Glomerular visceral epithelial cell (primary cell): ENCODE data around the gene NCF2.

Experiments
- DNase-seq: peaks from one replicate; pipeline ENCODE4 v3.0.0-alpha.2; 2016; ENCODE audit errors: extremely low spot score

NCF2 gene

DNA sequence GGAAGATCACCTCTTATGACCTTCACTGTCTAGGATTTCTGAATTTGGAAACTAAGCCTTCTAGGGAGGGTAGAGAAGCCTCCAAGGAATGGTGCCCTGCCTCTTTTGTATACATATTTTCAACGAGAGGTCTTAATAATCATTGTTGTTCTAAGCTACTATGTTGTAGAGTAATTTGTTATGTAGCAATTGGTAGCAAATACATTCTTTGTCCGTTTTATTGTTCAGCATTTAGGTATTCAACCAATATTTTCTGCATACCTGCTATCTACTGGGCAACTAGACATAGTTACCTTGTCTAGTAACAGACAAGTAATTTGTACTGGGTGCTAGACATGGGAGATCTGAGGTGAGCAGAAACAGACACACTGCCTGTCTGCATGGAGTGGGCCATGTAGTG, 20.8 kb upstream of the NCF2 start:
- DNase-seq: no peak

DNA sequence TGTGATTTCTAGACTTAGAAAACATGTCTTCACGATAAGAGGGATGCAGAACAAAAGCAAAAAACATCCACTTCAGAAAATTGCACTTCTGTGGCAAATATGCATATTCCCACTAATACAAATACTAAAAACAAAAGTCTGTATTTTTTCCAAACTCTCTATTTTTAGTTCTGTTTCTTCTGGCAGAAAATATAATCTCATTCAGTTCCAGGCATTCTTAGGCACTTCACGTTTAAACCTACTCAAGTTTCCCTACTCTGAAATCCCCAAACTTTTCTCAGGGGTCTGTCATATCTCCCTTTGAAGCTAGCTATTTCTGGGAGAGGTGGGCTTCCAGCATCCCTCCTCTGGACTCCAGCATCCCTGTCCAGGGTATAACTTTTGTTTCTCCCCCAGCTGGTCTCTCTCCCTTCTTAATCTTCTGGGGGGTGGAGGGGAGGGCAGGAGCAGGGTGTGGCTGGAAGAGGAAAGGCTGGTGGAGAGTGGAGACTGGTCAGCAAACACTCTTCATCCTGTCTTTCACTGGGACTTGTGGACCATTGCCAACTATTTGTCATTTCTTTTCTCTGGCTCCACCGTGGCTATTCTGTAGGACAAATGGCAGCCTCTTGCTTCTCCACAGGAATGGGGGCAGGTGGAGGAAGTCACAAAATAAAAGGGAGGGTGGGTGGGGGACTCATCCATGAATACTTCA, 19.6 kb upstream of the NCF2 start:
- peak; percentile 17 for DNase-seq

DNA sequence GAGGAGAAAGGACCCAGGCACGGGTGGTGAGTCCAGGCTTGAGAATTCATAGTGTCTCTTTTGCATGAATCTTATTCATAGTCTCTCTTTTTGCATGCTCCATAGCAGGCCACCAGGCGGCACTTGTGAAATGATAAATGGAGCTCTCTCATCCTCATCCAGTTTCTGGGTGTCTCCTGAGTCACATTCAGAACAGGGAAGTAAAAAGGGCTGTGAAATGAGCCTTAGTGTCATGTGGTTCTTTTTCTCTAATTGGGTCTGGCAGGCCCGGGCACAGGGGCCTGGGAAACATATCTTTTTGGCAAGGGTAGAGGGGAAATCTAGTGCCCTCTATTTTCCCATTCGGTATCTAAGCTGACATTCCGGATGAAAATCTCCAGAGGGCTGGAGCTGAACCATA, 19.1 kb upstream of the NCF2 start:
- DNase-seq: peak; percentile 51

DNA sequence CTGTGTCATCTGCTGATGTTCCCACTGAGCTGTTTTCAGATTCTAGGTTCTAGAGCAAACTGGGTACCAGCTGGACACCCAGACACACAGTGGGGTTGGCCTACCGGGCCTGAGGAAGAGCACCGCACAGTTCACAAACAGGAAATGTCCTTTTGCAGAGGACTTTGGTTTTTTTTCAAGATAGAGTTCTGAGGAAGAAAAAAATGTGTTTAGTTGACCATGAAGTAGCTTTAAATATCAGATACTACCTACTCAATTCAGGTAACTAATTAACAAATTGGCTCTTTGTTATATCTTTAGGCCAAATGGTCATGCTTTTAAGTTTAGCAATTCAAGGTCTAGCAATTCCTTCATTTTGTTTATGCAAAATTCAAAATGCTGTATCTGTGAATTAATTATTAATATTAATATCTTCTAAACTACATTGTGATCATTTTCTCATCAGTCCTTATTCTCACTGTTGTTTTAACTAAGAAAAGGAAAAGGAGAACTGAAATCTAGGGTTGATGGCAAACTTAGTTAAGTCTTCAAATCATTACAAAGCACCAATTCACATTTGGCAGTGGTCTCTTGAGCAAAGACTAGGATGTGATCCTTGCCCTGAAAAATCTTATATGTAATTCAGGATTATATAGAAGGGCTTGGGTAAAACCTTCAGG, 17.2 kb upstream of the NCF2 start:
- DNase-seq: no peak

DNA sequence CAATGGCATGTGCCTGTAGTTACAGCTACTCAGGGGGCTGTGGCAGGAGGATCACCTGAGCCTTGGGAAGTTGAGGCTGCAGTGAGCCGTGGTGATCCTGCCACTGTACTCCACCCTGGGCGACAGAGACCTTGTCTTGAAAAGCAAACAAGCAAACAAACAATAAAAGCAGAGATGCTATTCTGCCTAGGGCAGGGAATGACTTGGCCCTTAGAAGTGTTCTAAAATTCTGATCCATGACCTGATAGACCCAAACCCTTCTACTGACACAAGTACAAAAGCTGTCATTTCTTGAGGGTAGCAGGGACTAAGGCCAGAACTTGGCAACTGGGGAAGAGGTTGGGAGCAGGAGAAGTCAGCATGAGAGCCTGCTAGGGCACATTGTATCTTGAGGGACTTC, 15.6 kb upstream of the NCF2 start:
- DNase-seq: no peak

DNA sequence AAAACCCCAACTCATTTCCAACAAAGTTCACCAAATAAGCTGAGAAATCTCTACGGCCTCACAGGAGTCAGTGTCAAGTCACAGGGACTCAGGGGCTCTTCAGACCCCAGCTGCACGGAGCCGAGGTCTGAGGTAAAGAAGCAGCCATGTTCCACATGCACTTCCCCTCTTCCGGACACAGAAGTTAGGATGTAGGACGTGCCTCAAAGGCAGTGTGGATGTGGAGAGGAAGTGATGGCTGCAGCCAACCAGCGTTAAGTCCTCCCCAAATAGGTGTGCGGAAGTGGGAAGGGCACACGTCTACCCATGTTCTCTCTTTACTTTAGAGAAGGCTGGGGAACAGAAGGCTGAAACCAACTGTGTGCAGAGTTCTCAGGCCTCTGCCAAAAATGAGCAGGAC, 14.6 kb upstream of the NCF2 start:
- no peak for DNase-seq

DNA sequence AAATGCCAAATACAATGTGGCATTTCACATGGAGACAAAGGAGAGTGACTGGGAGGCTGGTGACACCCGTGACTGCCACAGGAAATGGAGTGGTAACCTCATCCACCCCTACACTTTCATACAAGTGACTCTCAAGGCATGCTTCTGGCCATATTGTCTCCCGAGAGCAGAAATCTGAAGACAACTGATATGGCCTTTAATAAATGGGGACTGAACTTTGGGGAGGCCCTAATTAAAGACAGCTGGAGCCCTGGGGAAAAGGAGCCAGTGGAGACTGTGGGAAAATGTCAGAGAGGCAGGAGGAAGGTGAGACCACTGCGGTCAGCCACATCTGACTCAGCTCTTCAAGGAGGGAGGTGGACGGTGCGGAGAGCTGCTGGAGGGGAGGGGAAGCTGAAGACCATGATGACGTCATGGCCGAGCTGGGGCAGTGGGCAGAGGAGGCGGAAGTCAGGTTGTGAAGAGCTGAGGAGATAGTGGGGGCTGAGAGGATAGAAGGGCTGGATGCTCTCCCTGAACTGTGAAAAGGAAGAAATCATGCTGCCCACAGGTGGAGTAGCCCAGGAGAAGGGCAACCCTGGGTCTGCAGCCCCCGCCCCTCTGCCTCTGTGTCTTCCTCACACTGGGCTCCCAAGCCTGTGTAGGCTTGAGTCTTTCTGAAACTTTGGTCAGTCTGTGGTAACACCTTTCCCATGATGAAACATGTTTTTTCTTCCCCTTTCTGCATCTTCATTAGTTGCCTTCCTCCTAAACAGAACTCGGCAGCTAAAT, 14.0 kb upstream of the NCF2 start:
- DNase-seq: peak; percentile 93

DNA sequence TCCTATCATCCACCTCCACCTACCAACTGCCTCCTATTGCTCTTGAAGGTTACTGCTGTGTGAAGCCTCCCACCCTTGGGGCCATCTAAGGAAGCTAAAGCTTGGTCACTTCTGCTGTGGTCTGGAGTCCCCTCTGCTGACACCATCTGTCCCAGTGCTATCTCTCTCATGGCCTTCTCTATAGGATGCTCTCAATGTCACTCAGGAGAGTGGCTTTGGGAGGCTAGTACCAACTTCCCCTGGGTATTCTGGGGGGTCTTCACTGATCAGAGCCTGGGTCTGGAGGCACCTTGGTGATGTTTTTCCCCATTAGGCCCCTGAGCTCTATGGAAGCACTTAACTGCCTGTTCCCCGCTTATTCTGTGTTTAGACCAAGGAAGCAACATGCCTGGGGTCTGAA, 12.3 kb upstream of the NCF2 start:
- no peak for DNase-seq

DNA sequence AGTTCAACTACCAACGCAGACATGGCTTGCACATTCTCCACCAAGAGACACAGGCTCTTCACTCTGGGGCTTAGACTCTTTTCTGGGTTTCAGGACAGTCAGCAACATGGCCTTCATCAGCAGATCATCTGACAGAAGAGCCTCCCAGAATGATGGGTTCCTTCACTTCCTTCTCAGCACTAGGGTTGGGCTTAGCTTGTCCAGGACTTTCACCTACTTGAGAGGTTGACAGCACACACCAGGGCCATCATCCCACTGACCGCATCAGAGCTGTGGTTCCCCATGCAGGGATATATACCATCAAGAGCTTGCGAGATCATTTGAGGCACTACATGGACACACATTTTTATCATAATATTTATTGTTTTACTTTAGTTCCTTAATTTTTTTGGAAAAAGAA, 10.4 kb upstream of the NCF2 start:
- DNase-seq: no peak

DNA sequence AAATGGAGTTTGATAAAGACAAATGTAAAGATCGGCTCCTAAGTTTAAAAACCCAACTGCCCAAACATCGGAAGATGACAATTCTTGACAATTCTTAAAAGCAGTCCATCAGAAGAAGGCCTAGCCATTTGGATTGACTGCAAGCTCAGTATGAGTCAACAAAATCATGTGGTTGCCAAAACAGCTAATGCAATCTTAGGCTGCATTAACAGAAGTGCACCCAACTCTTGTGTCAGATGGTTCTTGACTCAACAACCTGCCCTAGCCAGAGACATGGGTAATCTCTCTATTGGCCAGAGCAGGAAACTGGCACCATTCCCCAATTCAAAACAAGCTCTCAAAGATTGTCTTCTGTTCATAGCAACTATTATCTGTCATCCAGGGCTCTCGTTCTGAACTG, 9.9 kb upstream of the NCF2 start:
- DNase-seq: peak; percentile 14

DNA sequence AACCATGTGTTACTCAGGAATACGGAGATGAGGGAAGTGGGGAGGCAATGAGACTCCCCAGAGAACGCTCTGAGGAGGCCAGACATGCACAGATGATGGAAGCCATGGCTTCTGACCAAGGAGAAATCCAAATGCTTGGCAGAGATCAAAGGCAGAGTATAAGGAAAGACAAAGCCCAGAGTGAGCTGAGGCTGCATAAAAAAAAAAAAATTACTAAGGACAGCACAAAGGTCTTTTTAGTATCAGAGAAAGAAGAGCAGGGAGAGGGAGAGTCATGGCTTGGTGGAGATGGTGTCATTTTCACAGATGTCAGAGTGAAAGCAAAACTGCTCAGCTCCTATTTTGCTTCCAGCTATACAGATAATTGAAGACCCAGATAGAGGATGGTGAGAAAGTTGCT, 8.1 kb upstream of the NCF2 start:
- DNase-seq: no peak

DNA sequence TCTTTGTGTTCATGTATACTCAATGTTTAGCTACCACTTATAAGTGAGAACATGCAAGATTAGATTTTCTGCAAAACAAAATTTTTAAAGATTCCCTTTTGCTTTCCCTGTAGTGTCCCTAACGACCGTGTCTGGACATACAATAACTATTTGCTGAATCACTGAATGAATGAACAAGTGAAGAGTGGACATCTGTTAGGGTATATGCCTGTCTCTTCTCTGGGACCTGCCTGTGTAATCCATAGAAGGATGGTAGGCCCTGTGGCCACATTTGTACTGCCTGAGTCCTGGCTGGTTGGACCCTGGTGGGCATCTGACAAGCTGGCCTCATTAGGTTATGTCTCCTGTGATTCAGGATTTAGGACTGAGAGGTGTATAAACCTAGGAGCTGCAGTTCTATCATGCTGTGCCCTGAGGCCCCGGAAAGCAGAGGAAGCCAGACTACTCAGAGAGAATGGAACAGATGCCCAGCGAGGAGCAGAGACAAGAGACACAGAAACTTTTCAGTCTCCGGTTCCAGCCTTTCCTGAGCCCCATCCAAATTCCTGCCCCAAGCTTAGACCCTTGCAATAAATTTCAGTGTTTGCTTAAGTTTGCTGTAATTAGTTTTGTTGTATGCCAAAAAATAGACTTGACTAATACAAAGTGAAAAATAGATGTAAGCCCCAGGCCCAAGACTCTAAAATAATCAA, 7.5 kb upstream of the NCF2 start:
- DNase-seq: no peak

DNA sequence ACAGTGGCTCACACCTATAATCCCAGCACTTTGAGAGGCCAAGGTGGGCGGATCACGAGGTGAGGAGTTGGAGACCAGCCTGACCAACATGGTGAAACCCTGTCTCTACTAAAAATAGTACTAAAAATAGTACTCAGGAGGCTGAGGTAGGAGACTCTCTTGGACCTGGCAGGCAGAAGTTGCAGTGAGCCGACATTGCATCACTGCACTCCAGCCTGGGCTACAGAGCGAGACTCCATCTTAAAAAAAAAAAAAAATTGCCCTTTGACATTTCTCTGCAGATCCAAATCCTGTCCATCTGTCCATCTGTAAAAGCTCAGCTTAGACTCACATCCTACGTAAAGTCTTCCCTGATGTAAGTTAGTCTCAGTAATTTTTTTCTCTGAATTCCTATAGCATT, 6.2 kb upstream of the NCF2 start:
- no peak for DNase-seq

DNA sequence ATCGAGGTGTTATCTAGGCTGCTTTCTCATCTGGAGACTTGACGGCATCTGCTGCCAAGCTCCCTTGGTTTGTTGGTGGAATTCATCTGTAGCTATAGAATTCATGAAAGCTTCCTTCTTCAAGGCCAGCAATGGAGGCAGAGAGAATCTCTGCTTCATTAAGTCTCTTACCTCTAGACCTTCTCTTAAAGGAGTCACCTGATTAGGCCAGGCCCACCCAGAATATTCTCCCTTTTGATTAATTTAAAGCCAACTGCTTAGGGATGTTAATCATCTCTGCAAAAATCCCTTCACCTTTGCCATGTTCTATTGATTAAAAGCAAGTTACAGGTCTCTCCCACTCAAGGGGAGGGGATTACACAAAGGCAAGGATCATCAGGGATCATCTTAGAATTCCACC, 5.3 kb upstream of the NCF2 start:
- no peak for DNase-seq

DNA sequence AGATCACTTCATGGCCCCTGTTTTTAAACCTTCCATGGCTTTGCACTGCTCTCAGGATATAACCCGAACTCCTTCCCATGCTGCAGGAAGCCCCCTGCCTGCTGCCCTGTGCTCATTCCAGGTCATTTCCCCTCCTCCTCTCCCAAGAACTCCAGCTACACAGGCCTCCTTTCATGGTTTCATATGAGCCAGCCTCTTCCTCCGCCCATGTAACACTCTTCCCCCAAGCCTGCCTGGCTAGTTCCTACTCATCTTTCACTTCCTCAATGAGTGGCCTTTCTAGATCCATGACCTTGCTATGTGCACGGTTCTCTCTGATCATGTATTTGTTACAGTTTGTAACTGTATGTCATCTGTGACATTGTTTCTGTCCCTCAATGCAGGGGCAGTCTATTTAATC, 3.1 kb upstream of the NCF2 start:
- DNase-seq: no peak

DNA sequence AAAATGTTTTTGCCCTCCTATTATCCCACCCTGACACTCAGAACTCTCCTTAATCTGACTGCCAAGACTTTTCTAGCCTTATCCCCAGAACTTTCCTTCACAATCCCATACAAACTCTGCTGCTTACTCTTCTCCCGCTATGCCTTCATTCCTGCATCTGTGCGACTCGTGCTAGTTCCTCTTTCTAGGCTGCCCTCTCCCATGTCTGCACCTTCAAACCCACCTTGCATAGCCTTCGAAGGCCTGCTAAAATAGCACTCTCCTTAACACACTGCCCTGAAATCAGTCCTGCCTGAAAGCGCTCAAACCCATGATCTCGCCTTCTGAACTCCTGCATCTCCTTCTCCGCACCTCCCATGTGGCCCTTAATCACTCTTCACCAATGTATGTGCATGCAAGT, 2.5 kb upstream of the NCF2 start:
- no peak for DNase-seq

DNA sequence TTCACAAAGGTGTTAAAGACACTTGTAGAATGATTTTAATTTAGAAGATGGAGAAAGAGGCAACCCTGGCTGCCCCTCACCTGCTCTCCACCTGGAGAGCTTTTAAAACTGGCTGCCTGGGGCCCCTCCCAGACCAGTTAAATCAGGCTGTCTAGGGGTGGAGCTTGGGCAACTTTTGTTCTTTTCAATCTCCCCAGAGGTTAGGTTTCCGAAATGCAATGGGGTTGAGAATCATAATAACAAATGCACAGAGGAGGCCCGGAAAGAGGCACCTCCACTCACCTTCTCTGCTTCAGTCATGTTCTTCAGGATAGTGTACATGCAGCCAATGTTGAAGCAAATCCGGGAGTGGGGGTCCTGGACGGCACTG, 400 bp downstream of the NCF2 start:
- no peak for DNase-seq

DNA sequence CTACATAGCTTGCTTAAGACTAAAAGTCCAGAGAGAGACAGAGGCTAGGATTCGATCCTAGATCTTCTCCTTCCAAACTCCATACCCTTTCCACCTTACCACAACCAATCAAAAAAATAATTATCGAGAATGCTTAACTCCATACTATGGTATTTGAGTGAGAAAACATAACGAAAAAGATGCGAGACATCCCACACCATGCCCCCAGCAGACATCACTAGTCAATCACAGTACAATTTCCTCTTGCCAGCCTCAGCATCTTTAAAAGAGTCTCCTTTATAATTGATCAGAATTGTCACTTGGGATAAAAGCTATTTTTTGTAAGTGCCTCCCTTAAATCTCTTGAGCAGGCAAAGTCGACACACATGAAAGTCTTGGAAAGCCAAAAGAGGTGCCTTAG, 875 bp downstream of the NCF2 start:
- no peak for DNase-seq

DNA sequence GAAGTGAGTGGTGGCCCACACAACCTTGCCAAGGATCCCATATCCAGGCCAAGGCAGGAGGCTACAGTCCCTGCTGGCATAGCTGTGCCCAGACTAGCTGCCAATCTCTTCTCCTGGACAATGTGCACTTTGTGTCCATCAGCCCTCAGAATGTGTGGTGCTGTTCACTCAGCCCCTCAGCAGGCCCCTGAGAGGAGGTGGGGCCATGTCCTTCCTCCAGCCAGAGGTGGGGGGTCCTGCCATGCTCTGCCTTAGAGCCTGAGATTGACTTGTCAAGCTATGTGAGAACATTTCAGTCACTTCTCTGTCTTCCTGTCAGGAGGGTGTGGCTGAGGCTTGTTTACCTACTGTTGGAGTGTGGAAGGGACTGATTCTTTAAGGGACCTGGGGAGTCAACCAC, 1.4 kb downstream of the NCF2 start:
- no peak for DNase-seq

DNA sequence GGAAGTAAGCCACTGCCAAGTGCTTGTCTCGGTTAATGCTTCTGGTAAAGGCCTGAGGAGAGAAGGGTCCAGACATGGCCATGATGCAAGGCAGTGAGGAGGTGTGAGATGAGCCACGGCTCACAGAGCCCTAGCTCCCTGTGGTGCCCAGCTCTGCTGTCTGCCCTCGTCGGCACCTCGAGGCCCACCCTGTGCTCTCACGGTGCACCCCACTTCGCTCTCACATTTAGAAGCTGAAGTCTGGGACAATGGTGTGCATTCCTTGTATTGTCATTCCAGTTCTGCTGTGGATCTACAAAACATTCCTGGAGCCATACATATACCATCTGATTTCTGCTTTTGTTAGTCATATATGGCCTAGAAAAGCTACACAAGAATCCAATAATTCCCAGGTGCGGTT, 3.3 kb downstream of the NCF2 start:
- no peak for DNase-seq

DNA sequence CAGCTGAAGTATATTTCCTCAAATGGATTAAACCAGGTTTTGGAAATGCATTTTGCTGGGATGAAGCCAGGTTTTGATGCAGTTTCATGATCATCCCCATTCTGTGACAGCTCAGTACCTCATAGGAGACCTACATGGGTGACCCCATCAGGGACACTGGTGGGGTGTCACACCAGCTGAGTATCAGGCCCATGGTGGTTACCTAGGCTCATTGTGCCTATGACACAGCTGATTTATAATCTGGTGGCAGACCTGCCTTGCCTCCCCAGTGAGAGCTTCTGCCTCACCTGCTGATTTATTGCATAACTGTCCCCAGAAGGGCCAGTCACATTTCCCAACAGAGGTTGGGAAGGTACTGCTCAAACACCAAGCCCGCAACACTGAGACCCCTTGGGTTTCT, 3.8 kb downstream of the NCF2 start:
- no peak for DNase-seq

DNA sequence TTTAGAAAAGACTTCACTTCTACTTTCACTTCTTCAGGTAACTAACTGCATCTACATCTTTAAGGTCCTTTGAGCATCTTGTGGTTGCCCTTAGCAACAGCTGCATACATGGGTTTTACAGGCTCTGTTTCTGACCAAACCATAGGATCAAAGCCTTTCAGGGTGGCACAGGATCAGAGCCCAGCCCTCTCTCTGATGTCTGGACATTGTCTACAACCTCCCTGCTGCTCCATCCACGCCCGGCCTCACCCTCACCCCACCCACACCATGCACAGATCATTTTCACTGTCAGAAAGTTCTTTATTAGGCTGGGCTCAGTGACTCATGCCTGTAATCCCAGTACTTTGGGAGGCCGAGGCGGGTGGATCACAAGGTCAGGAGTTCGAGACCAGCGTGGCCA, 5.2 kb downstream of the NCF2 start:
- DNase-seq: no peak

DNA sequence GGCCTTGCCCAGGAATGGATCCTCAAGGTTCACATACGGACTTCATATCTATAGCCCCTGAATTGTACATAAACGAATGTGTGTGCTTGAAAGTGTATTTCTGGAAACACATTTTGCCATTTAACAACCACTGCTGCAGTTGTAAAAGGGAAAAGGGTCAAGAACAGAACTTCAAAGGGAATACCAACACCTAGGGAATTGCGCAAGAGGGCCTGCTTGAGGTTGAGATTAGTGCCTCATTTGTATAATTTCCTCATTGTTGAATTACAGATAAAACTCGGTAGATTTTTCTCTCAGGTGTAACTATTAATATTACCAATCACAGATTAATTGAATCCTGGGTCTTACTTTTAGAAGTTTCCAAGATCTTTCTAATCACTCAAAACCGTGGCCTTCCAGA, 6.1 kb downstream of the NCF2 start:
- DNase-seq: no peak
